H7 (cell line): ENCODE data around the gene PLEKHM3. TPM values are rescaled to one million over a fixed set of nuclear protein-coding genes. Genes with fewer than 3 reads are reported as not detected.

Experiments used
- DNase-seq: peaks from one replicate; pipeline ENCODE4 v3.0.0; 2012
- H3K27me3 ChIP-seq: 2 replicates; pipeline ENCODE4 v1.6.0; 2011; ENCODE audit warnings: mild to moderate bottlenecking, low read length; ENCODE audit not compliant: control insufficient read depth, insufficient read depth
- H3K36me3 ChIP-seq: replicated peaks from 2 replicates; pipeline ENCODE4 v1.5.1; 2011; ENCODE audit warnings: low read length; ENCODE audit not compliant: control insufficient read depth, insufficient read depth
- H3K4me3 ChIP-seq: 2 replicates; pipeline ENCODE4 v1.5.1; 2011; ENCODE audit warnings: low read depth, mild to moderate bottlenecking, control low read depth, low read length, moderate library complexity; ENCODE audit not compliant: insufficient read depth
- total RNA-seq: library from RNA; depleted of rRNA; stranded (reverse); fragments of >200 nt; shearing (Covaris generic); gene quantifications from 2 replicates; pipeline ENCODE4 v1.2.3, GENCODE V29; 2014

Gene PLEKHM3
- total RNA-seq, 1 experiment from 2014 or later: 5.3 TPM

DNA sequence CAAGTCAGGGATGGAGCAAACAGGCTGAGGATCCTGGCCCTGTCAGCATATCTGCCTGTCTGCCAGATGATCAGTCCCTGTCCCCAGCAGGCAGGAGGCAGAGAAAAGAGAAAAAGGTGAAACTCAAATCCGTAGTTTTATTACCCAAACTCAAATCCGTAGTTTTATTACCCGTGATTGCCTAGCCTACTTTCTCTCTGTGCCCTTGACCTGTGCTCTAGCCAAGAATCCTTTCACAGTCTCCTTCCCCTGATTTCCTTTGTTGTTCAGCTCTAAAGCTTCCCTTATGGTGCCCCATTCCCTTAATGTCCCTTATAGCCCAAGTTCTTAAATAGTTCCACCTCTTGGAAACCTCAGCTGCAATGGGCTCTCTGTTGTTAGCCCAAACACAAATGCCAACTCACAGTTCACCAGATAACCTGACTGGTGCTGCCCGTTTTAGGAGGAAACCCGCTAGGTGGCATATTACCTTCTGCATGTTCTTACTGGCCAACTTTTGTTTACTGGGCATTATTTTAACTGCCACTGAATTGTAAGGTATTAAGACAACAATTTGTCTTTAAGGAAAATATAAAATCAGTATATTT, 130.0 kb downstream of the PLEKHM3 start:
- Histone ChIP-seq H3K4me3 (no peak overlapping the region), H3K36me3 (no peaks in the 10 kb centered on the region), H3K27me3 (no peaks in the 10 kb centered on the region)
- no peak for DNase-seq

DNA sequence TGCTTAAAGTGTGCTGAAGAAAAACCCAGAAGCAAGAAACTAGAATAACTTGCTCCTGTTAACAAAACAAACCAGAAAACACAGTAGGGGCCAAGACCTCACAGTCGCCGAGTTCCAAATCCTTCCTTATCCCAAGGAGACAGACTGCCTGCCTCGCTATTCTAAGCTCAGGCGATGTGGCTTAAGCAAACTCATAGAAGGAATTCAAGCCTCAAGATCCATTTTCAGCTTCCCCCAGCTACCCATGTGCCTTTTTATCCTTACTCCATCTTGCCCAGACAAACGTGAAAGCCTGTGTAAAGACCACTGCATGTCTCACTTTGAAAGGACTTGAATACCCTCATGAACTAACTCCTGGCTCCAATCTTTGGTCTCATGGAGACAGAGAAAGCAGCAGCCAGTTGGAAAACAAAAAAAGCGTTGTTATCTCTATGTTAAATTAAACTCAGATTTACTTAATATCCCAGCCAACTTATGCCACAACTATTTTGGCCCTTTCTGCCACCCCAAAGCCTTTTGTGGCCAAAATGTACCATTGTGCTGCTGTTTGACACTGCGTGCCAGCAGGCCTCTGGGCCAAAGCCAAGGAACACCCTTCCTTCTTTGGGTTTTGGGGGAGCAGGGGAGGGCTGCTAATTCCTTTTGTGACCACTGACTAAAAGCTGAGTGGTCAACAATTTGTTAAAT, 132.5 kb downstream of the PLEKHM3 start:
- no peak for DNase-seq
- Histone ChIP-seq H3K4me3 (no peak overlapping the region), H3K27me3 (no peaks in the 10 kb centered on the region), H3K36me3 (no peaks in the 10 kb centered on the region)

GRCh38 chr2:207891086-207891844, 134.1 kb downstream of the PLEKHM3 start:
- DNase-seq: no peak
- Histone ChIP-seq H3K27me3 (no peaks in the 10 kb centered on the region), H3K4me3 (no peak overlapping the region), H3K36me3 (no peaks in the 10 kb centered on the region)

DNA sequence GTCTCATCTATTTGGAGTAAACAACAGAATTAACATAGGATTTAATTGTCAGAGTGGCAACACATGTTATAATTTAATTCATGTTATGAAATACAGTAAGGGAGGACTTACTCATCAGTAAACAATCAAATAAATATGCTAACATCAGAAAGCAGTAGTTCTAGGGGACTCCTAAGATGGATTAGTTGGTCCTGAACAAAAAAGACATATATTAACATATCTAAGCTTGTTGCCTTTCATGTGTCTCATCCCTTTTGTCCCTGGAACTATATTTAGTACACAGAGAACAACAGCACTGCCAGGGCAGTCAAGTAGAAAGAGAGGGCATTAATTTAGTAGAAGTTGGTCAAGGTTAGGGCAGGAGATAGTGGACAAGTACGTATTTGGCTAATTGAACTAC, 137.8 kb downstream of the PLEKHM3 start:
- H3K36me3 ChIP-seq: no peaks in the 10 kb centered on the region
- no peak for DNase-seq
- H3K4me3 ChIP-seq: no peak overlapping the region

GRCh38 chr2:207885010-207885409, 140.3 kb downstream of the PLEKHM3 start:
- Histone ChIP-seq H3K4me3 (no peak overlapping the region), H3K36me3 (no peaks in the 10 kb centered on the region)
- no peak for DNase-seq

More for the DNA sequence above, 137.8 kb downstream of the PLEKHM3 start:
- no peaks in the 10 kb centered on the region for H3K27me3 ChIP-seq

GRCh38 chr2:207884127-207884526, 141.2 kb downstream of the PLEKHM3 start:
- DNase-seq: no peak
- H3K36me3 ChIP-seq: no peaks in the 10 kb centered on the region
- H3K27me3 ChIP-seq: no peaks in the 10 kb centered on the region
- H3K4me3 ChIP-seq: no peak overlapping the region

More at GRCh38 chr2:207885010-207885409, 140.3 kb downstream of the PLEKHM3 start:
- no peaks in the 10 kb centered on the region for H3K27me3 ChIP-seq

GRCh38 chr2:207883002-207883780, 142.1 kb downstream of the PLEKHM3 start:
- Histone ChIP-seq H3K4me3 (no peak overlapping the region), H3K36me3 (no peaks in the 10 kb centered on the region), H3K27me3 (no peaks in the 10 kb centered on the region)
- no peak for DNase-seq

DNA sequence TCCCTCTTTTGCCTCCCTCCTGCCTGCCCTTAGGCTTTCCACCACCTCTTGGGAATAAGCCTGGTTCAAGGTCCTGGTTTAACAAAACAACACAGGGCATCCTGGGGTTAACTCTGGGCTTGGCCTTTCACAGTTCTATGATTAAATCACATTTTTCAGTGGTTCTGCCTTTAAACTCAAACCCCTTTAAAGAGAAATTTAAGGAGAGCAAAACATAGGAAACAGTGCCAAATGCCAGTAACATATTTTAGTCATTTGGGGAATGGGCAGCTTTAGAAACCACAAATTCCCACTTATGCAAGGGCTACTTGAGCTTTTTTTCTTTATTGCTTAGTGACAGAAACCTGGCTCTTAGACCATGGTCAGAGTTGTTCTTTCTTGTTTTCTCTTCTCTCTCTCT, 143.4 kb downstream of the PLEKHM3 start:
- H3K4me3 ChIP-seq: no peak overlapping the region
- H3K27me3 ChIP-seq: no peaks in the 10 kb centered on the region
- DNase-seq: no peak
- no peaks in the 10 kb centered on the region for H3K36me3 ChIP-seq

GRCh38 chr2:207879536-207879935, 145.8 kb downstream of the PLEKHM3 start:
- no peak overlapping the region for H3K4me3 ChIP-seq

DNA sequence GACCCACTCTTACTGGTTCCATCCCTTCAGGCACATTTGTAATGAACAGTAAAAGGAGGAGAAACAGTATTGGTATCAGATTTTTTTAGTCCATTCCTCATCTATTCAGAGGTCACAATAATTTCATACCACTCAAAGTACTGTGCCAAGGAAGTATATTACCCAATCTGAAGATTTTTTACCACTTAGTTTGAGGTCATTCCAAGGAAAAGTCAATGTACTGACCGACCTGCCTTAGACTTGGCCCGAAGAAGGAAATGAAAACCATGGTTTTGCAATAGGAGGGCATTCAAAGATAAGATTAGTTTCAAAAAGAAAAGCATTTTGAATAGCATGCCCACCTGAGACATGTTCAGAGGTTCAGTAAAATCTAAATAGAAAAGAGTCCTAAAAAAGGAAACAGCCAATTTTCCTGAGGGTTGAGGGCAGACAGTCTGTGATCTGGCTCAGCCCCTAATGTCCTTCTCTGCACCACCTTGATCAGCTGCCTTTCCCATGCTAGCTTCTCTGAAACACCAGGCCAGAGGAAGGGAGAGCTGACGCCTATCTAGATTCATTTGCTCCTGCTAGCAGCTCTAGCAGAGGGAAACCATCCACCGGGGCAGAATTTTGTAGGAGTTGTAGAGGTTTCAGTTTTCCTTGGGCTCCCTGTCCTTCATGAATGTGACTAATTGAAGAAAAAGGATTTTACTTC, 148.3 kb downstream of the PLEKHM3 start:
- DNase-seq: no peak
- Histone ChIP-seq H3K27me3 (no peaks in the 10 kb centered on the region), H3K36me3 (no peaks in the 10 kb centered on the region), H3K4me3 (no peak overlapping the region)

More at GRCh38 chr2:207879536-207879935, 145.8 kb downstream of the PLEKHM3 start:
- H3K27me3 ChIP-seq: no peaks in the 10 kb centered on the region
- H3K36me3 ChIP-seq: no peaks in the 10 kb centered on the region
- DNase-seq: no peak

- no peaks in the 10 kb centered on the region for H3K27me3 ChIP-seq
- no peak for DNase-seq
Measured at GRCh38 chr2:207875473-207876212, 149.7 kb downstream of the PLEKHM3 start.

GRCh38 chr2:207873794-207874193, 151.5 kb downstream of the PLEKHM3 start:
- Histone ChIP-seq H3K27me3 (no peaks in the 10 kb centered on the region), H3K4me3 (no peak overlapping the region), H3K36me3 (no peaks in the 10 kb centered on the region)
- no peak for DNase-seq

More at GRCh38 chr2:207875473-207876212, 149.7 kb downstream of the PLEKHM3 start:
- Histone ChIP-seq H3K36me3 (no peaks in the 10 kb centered on the region), H3K4me3 (no peak overlapping the region)

GRCh38 chr2:207871911-207872310, 153.4 kb downstream of the PLEKHM3 start:
- H3K4me3 ChIP-seq: no peak overlapping the region

More at GRCh38 chr2:207871911-207872310, 153.4 kb downstream of the PLEKHM3 start:
- H3K27me3 ChIP-seq: no peaks in the 10 kb centered on the region
- no peak for DNase-seq
- H3K36me3 ChIP-seq: no peaks in the 10 kb centered on the region
